Smooth muscle cell (in vitro differentiated cells): ENCODE results near the gene CYP2W1. TPM values are rescaled to one million over a fixed set of nuclear protein-coding genes. Genes with fewer than 3 reads are reported as not detected.

Experiments used
- DNase-seq: peaks from one replicate; lab custom pipeline; 2025; ENCODE audit not compliant: unreplicated experiment; lab: John Stamatoyannopoulos, UW
- H2AFZ ChIP-seq: fragments of 200-600 bp; sonication (generic); 2 replicates; pipeline ENCODE4 v1.6.0; 2016; ENCODE audit warnings: antibody characterized with exemption, low read depth, mild to moderate bottlenecking
- H3F3A ChIP-seq: fragments of 200-600 bp; sonication (generic); 2 replicates; pipeline ENCODE4 v1.6.0; 2017; ENCODE audit warnings: antibody characterized with exemption, low read depth
- H3K27ac ChIP-seq: fragments of 200-600 bp; sonication (generic); 2 replicates; pipeline ENCODE4 v1.5.1; 2016; ENCODE audit warnings: low read depth, mild to moderate bottlenecking
- H3K27me3 ChIP-seq: fragments of 200-600 bp; sonication (generic); 2 replicates; pipeline ENCODE4 v1.6.1; 2016; ENCODE audit warnings: low read depth, mild to moderate bottlenecking
- H3K36me3 ChIP-seq: fragments of 200-600 bp; sonication (generic); 2 replicates; pipeline ENCODE4 v1.5.1; 2016; ENCODE audit warnings: low read depth
- H3K4me1 ChIP-seq: fragments of 200-600 bp; sonication (generic); 2 replicates; pipeline ENCODE4 v1.5.1; 2016; ENCODE audit warnings: low read depth
- H3K4me2 ChIP-seq: fragments of 200-600 bp; sonication (generic); 2 replicates; pipeline ENCODE4 v1.6.0; 2016; ENCODE audit warnings: mild to moderate bottlenecking
- H3K4me3 ChIP-seq: fragments of 200-600 bp; sonication (generic); 2 replicates; pipeline ENCODE4 v1.5.1; 2016; ENCODE audit warnings: mild to moderate bottlenecking
- H3K79me2 ChIP-seq: fragments of 200-600 bp; sonication (generic); 2 replicates; pipeline ENCODE4 v1.6.0; 2016; ENCODE audit warnings: low read depth, mild to moderate bottlenecking
- H3K9ac ChIP-seq: fragments of 200-600 bp; sonication (generic); 2 replicates; pipeline ENCODE4 v1.6.0; 2016; ENCODE audit warnings: low read depth
- H3K9me3 ChIP-seq: fragments of 200-600 bp; sonication (generic); replicated peaks from 2 replicates; pipeline ENCODE4 v1.5.1; 2016; ENCODE audit warnings: low read depth
- H4K20me1 ChIP-seq: fragments of 200-600 bp; sonication (generic); 2 replicates; pipeline ENCODE4 v1.6.0; 2016; ENCODE audit warnings: low read depth
- WGBS: methylation state at CpG from one replicate; pipeline ENCODE4 v1.1.7; 2016; ENCODE audit warnings: low lambda C conversion rate; 5-methylcytosine and 5-hydroxymethylcytosine counted together
- polyA plus RNA-seq: library from polyadenylated mRNA; unstranded; fragments of >200 nt; fragmentation: Nextera tagmentation; extraction: Ambion mirVana; gene quantifications from 2 replicates; pipeline ENCODE4 v1.2.1, GENCODE V29; 2016
- total RNA-seq: library from RNA; depleted of rRNA; stranded (reverse); fragments of >200 nt; gene quantifications from 2 replicates; pipeline ENCODE4 v1.2.3, GENCODE V29; 2014
- TF ChIP-seq, protein P1 (sequence below): fragments of 200-600 bp; sonication (generic); IDR thresholded peaks from 2 replicates; pipeline ENCODE4 v1.5.1; 2017; ENCODE audit warnings: borderline replicate concordance, mild to moderate bottlenecking, antibody characterized with exemption; ENCODE audit not compliant: insufficient read depth, poor library complexity, severe bottlenecking

Gene CYP2W1
- total and polyA plus RNA-seq, 2 experiments from 2014 or later, result not detected

DNA sequence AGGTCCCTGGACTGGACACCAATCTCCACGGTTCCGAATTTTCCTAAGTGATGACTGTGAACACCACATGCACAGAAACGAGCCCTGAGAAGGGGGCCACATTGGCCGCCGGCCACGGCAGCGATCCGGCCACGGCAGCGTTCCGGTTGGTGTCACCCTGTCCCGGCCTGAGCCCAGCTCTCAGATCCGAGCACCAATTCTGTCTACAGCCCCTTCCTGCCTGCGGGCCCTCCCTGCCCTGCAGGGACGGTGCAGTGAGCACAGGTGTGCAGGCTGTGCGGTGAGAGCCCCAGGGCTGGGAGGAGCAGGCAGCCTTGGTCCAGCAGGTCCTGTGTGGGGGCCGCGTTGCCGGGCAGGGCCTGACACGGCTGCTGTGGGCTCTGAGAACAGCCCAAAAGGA, 31.7 kb downstream of the CYP2W1 start:
- no peak overlapping the region for H3K4me2 ChIP-seq
- no peaks in the 10 kb centered on the region for H3K27me3 ChIP-seq
- H3K79me2 ChIP-seq, result no peaks in the 10 kb centered on the region
- H4K20me1 ChIP-seq, result peaks cover 78% of the 10 kb centered on the region
- 95% methylated on average over 20 of the region's 20 CpGs for WGBS
- no peaks in the 10 kb centered on the region for H3F3A ChIP-seq
- TF ChIP-seq, protein P1, sequence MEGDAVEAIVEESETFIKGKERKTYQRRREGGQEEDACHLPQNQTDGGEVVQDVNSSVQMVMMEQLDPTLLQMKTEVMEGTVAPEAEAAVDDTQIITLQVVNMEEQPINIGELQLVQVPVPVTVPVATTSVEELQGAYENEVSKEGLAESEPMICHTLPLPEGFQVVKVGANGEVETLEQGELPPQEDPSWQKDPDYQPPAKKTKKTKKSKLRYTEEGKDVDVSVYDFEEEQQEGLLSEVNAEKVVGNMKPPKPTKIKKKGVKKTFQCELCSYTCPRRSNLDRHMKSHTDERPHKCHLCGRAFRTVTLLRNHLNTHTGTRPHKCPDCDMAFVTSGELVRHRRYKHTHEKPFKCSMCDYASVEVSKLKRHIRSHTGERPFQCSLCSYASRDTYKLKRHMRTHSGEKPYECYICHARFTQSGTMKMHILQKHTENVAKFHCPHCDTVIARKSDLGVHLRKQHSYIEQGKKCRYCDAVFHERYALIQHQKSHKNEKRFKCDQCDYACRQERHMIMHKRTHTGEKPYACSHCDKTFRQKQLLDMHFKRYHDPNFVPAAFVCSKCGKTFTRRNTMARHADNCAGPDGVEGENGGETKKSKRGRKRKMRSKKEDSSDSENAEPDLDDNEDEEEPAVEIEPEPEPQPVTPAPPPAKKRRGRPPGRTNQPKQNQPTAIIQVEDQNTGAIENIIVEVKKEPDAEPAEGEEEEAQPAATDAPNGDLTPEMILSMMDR, result no peak
- no peak overlapping the region for H3K4me3 ChIP-seq
- no peak overlapping the region for H2AFZ ChIP-seq
- no peaks in the 10 kb centered on the region for H3K9me3 ChIP-seq
- no peak for DNase-seq
- H3K4me1 ChIP-seq, result no peaks in the 10 kb centered on the region
- H3K9ac ChIP-seq, result no peak overlapping the region
- H3K27ac ChIP-seq, result no peak overlapping the region
- H3K36me3 ChIP-seq, result no peaks in the 10 kb centered on the region

DNA sequence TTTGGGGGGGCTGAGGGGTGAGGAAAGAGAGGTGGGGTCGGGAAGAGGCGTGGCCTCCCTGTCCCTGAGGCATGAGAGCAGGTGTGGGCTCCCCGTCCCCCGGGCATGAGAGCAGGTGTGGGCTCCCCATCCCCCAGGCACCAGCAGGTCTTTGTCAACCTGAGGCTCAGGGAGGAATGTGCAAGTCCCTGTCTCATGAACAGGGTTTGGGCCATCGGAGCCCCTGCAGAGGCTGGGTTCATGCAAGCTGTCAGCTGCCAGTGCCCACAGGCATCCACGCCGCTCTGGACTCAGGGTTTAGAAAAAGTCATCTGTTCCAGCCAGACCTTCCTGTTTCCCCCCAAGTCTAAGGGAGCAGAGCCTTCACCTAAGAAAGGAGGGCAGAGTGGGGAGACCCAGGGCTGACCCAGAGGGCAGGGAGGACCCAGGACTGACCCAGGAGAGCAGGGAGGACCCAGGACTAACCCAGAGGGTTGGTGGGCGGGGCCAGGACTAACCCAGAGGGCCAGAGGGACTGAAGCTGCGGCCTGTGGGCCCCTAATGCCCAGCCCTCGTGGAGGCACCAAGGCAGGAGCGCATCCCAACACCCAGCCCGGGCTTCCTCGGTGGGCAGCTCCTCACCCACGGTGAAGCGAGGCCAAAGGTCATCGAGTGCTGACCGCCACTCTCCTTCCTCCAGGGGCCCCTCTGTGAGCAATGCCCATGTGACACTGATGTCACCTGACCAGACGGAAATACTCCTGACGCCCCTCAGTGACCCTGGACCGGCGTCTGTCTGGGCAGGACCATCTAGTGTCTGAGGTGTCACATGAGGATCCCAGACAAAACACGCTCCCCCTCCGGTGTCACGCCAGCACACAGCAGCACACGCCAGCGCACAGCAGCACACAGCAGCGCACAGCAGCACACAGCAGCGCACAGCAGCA, 32.5 kb downstream of the CYP2W1 start:
- no peaks in the 10 kb centered on the region for H3F3A ChIP-seq
- H3K9ac ChIP-seq, result no peak overlapping the region
- H3K79me2 ChIP-seq, result no peaks in the 10 kb centered on the region
- H4K20me1 ChIP-seq, result peaks cover 78% of the 10 kb centered on the region
- no peak overlapping the region for H3K4me3 ChIP-seq
- H3K36me3 ChIP-seq, result no peaks in the 10 kb centered on the region
- DNase-seq, result no peak
- TF ChIP-seq, protein P1, result no peak
- no peaks in the 10 kb centered on the region for H3K9me3 ChIP-seq
- no peak overlapping the region for H3K4me2 ChIP-seq
- WGBS, result 84% methylated on average over 24 of the region's 28 CpGs
- H3K27ac ChIP-seq, result no peak overlapping the region
- H2AFZ ChIP-seq, result no peak overlapping the region
- H3K27me3 ChIP-seq, result no peaks in the 10 kb centered on the region
- no peaks in the 10 kb centered on the region for H3K4me1 ChIP-seq

DNA sequence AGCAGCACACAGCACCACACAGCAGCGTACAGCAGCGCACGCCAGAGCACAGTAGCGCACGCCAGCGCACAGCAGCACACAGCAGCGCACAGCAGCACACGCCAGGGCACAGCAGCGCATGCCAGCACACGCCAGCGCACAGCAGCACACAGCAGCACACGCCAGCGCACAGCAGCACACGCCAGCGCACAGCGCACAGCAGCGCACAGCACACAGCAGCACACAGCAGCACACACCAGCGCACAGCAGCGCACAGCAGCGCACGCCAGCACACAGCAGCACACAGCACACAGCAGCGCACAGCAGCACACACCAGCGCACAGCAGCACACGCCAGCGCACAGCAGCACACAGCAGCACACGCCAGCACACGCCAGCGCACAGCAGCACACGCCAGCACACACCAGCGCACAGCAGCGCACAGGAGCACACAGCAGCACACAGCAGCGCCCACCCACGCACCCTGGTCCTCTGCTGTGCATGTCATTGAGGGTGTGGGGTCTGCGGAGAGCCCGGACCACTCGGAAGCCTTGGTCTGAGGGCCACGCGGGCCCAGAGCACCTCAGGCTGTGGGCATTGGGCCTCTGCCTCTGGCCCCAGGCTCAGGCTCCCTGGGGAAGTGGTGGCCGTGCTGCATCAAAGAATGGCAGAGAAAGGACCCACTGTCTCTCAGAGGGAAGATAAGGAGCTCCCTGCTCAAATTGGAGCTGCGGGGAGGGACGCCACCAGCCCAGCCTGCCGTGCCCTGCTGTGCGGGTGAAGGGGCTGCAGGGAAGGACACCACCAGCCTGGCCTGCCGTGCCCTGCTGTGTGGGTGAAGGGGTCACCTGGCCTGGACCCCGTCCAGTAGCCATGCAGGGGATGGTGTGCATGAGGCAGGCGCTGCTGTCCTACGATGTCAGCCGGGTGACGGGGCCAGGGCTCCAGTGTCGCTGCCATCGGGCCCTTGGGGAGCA, 33.9 kb downstream of the CYP2W1 start:
- H3K27ac ChIP-seq, result no peak overlapping the region
- peaks cover 79% of the 10 kb centered on the region for H4K20me1 ChIP-seq
- H3F3A ChIP-seq, result no peaks in the 10 kb centered on the region
- no peaks in the 10 kb centered on the region for H3K9me3 ChIP-seq
- H3K9ac ChIP-seq, result no peak overlapping the region
- no peak overlapping the region for H3K4me2 ChIP-seq
- DNase-seq, result no peak
- no peak overlapping the region for H2AFZ ChIP-seq
- no peaks in the 10 kb centered on the region for H3K27me3 ChIP-seq
- TF ChIP-seq, protein P1, result no peak
- H3K4me1 ChIP-seq, result no peaks in the 10 kb centered on the region
- WGBS, result 88% methylated on average over 26 of the region's 51 CpGs
- no peaks in the 10 kb centered on the region for H3K36me3 ChIP-seq
- no peaks in the 10 kb centered on the region for H3K79me2 ChIP-seq
- H3K4me3 ChIP-seq, result no peak overlapping the region
